ENCODE data around the gene QRFP.

QRFP gene

DNA sequence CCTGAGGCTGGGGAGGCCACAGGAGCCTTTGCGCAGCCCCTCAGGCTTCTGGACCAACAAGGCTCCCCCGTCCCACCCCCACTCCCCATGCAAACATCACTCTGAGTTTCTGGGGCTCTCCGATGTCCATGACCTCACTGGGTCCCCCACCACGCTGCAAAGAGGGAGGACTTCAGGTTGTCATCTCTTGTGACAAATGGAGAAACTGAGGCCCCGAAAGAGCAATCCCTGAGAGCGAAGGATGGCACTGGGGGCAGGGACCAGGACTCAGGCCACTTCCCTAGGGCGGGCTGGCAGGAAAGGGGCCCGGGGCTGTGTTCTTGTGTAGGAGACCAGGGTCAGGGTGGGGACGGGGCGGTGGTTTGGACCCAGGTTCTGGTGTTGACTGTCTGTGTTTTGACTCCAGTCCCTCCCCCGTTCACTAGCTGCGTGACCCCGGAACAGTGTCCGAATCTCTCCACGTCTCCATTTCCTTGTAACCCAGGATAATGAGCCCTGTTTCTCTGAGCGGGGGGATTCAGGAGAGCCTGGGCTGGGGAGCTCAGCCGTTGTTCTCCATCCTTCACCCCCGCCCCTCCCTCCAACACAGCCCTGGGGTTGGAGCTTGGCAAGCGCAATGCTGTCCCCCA lies 28.6 kb upstream of the QRFP start:
- no peaks in the 10 kb centered on the region for H3K9me3 ChIP-seq (ENCODE audit: control insufficient read depth, low read length)
- no peak overlapping the region for H3K27ac ChIP-seq (ENCODE audit: insufficient read depth, low read depth, low read length, poor library complexity, severe bottlenecking)
- H3K36me3 ChIP-seq (ENCODE audit: control insufficient read depth, insufficient read depth, low read length): no peaks in the 10 kb centered on the region
- H3K27me3 ChIP-seq (ENCODE audit: control insufficient read depth, insufficient read depth, low read length, poor library complexity, severe bottlenecking): peaks cover 5% of the 10 kb centered on the region
- H3K4me3 ChIP-seq (ENCODE audit: insufficient read depth, low read depth, low read length): no peak overlapping the region
- H3K4me1 ChIP-seq (ENCODE audit: control insufficient read depth, insufficient read depth, low read length): peaks cover 25% of the 10 kb centered on the region
- WGBS, 2 experiments: 90 to 92% methylated on average over 19 of the region's 19 CpGs

DNA sequence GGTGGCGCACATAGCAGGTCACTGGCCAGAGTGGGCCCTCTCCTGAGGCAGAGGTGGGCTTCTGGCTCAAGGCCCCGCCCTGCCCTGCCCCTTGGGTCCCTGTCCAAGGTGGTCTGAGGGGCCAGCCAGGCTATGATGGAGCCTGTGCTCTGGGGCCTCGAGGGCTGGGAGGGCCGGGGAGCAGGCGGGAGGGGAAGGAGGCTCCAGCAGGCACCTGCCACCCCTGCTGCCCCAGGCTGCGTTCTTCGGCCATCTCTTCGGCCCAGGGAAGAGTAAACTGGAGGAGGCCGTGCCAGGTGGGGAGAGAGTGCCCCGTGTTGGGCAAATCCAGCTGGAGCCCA lies 27.8 kb upstream of the QRFP start:
- Histone ChIP-seq H3K27me3 (ENCODE audit: control insufficient read depth, insufficient read depth, low read length, poor library complexity, severe bottlenecking) (peaks cover 5% of the 10 kb centered on the region), H3K9me3 (ENCODE audit: control insufficient read depth, low read length) (no peaks in the 10 kb centered on the region), H3K4me1 (ENCODE audit: control insufficient read depth, insufficient read depth, low read length) (peaks cover 33% of the 10 kb centered on the region), H3K27ac (ENCODE audit: insufficient read depth, low read depth, low read length, poor library complexity, severe bottlenecking) (no peak overlapping the region), H3K4me3 (ENCODE audit: insufficient read depth, low read depth, low read length) (no peak overlapping the region), H3K36me3 (ENCODE audit: control insufficient read depth, insufficient read depth, low read length) (no peaks in the 10 kb centered on the region)
- 86% methylated on average over 10 of the region's 10 CpGs for WGBS, 2 experiments

DNA sequence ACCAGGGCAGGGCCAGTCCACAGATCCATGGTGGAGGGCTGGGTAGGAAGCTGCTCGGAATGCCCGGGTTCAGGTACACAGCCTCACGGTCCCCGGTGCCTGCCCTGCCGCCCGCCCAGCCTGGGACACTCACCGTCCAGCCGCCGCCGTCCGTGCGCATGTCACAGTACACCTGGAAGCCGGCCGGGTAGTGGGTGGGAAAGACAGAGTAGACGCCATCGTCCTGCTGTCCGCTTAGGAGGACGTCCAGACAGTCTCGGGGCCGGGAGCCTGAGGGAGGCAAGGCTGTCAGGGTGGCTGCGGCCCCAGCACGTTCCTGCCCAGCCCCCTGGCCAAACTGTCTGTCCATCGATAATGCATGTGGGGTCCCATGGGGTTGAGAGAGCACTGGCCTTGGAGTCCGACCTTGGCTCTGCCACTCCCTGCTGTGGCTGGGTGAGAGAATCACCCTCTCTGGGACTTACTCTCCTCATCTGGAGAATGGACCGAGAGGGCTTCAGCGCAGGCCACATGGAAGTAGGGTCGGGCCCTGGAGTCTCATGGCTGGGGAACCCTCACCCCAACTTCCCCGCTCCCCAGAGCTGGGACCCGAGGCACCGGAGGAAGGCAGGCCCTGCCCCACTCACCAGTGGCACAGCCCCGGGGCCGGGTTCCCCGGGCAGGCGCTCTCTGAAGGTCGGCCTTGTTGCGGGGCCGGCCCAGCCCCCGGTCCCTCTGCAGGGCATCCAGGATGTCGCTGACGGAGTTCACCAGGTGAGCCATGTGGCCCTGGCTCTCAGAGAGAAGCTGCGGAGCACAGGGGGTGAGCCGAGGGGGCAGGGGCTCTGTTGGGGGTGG lies 27.2 kb upstream of the QRFP start:
- H3K27me3 ChIP-seq (ENCODE audit: control insufficient read depth, insufficient read depth, low read length, poor library complexity, severe bottlenecking): peaks cover 5% of the 10 kb centered on the region
- H3K9me3 ChIP-seq (ENCODE audit: control insufficient read depth, low read length): no peaks in the 10 kb centered on the region
- H3K4me3 ChIP-seq (ENCODE audit: insufficient read depth, low read depth, low read length): no peak overlapping the region
- H3K36me3 ChIP-seq (ENCODE audit: control insufficient read depth, insufficient read depth, low read length): no peaks in the 10 kb centered on the region
- no peak overlapping the region for H3K27ac ChIP-seq (ENCODE audit: insufficient read depth, low read depth, low read length, poor library complexity, severe bottlenecking)
- 89 to 91% methylated on average over 42 of the region's 42 CpGs for WGBS, 2 experiments
- peaks cover 33% of the 10 kb centered on the region for H3K4me1 ChIP-seq (ENCODE audit: control insufficient read depth, insufficient read depth, low read length)

DNA sequence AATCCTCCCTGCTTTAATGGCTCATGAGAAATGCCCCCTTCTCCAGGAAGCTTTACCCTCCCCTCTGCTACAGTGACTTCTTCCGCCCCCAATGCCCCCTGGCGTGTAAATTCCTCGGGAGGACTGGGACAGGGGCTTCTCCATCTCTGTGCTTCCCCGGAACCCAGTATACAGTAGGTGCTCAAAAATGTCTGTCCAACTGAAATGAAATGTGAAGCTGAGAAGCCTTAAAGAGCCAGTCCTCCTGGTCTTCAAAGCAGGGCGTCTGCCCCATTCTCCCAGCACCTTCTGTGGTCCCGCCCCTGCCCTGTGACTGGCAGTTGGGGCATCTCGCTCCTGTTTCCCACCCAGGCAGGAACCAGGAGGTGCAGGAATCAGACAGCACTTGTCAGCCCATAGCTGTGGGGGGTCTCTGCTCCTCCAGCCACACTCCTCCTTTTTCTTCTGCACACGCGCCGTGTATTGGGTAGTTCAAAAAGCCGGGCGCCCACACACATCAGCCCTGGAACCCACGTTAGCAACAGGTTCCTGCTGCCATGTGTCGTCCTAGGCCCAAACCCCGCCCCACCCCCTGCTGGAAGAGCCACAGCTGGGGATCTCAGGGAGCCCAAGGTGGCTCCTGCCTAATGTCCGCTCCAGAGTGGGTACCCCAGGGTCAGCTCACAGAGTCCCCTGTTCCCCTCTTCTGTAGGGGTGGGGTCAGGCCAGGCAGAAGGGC lies 26.4 kb upstream of the QRFP start:
- no peak overlapping the region for H3K27ac ChIP-seq (ENCODE audit: insufficient read depth, low read depth, low read length, poor library complexity, severe bottlenecking)
- H3K4me1 ChIP-seq (ENCODE audit: control insufficient read depth, insufficient read depth, low read length): peaks cover 33% of the 10 kb centered on the region
- H3K4me3 ChIP-seq (ENCODE audit: insufficient read depth, low read depth, low read length): no peak overlapping the region

DNA sequence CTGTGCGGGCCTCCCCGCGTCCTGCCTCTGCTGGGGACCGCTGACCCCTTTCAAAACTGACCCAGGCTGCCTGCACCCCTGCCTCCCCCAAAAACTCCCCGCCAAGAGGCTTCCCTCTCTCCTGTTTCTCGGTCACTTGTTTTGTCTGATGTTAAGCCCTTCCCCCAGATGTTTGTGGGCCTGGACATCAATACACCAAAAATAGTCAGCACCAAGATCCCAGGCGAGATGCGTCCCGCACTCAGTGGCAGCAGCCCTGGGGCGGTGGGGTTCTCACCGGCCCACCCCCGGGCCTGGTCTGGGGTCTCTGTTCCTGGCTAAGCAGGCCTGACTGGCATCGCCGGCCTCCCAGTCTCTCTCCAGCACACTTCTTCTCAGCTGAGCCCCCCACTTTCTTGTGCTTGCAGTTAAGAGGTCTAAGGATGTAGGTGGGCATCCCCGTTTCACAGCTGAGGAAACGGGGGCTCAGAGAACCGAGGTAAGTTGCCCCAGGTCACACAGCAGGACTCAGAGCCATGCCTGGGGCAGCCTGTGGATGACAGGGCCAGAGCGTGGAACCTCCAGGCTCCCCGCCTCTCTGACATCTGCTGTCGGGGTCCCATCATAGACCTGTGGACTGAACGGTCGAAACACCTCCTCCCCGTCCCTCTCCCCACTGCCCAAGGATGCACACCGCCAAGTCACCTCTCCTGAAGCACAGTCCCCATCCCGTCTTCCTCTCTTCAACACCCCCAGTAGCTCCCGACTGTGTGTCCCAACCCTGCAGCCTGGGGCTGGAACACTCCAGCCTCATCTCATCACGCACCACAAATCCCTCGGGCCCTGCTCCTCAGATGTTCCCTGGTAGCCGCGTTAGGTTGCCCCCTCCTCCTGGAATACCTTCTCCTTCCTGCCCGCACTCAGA lies 25.6 kb upstream of the QRFP start:
- H3K4me3 ChIP-seq (ENCODE audit: insufficient read depth, low read depth, low read length): no peak overlapping the region
- WGBS, 2 experiments: 87 to 90% methylated on average over 31 of the region's 31 CpGs
- peaks cover 5% of the 10 kb centered on the region for H3K27me3 ChIP-seq (ENCODE audit: control insufficient read depth, insufficient read depth, low read length, poor library complexity, severe bottlenecking)
- peaks cover 33% of the 10 kb centered on the region for H3K4me1 ChIP-seq (ENCODE audit: control insufficient read depth, insufficient read depth, low read length)
- no peaks in the 10 kb centered on the region for H3K9me3 ChIP-seq (ENCODE audit: control insufficient read depth, low read length)
- no peak overlapping the region for H3K27ac ChIP-seq (ENCODE audit: insufficient read depth, low read depth, low read length, poor library complexity, severe bottlenecking)
- no peaks in the 10 kb centered on the region for H3K36me3 ChIP-seq (ENCODE audit: control insufficient read depth, insufficient read depth, low read length)

More for the DNA sequence above, 26.4 kb upstream of the QRFP start:
- Histone ChIP-seq H3K9me3 (ENCODE audit: control insufficient read depth, low read length) (no peaks in the 10 kb centered on the region), H3K27me3 (ENCODE audit: control insufficient read depth, insufficient read depth, low read length, poor library complexity, severe bottlenecking) (peaks cover 5% of the 10 kb centered on the region), H3K36me3 (ENCODE audit: control insufficient read depth, insufficient read depth, low read length) (no peaks in the 10 kb centered on the region)
- WGBS, 2 experiments: 78% methylated on average over 16 of the region's 16 CpGs

DNA sequence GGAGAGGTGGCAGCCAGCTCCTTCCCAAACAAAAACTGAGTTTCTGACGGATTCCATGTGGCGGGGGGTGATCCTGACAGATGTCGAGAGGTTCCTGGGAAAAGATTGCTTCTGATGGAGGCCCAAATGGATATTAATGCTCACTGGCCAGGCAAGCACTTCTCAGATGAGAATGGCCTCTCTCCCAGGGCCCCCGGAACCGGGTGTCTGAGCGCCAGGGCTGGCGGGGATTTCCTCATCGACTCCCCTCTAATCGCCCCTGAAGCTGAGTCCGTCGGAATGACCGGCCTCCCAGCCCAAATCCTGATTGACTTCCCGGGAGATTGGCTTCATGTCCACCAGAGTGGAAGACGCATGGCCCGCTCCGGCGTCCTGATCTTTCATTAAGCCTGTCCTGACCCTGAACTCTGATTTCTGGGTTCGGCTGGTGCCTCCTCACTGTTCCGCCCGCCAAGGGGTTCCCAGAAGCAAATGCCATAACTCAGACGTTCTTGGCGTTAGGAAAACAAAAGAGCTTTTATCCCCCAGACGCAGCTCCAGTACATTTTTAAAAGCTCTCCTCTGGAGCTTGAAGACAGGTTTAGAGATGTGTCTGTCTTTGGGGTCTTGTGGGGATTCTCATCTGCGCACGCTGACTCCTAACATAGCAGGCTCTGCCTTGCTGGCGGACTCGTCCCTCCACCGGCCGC lies 24.8 kb upstream of the QRFP start:
- 79 to 83% methylated on average over 29 of the region's 29 CpGs for WGBS, 2 experiments
- H3K4me1 ChIP-seq (ENCODE audit: control insufficient read depth, insufficient read depth, low read length): peaks cover 33% of the 10 kb centered on the region
- no peaks in the 10 kb centered on the region for H3K9me3 ChIP-seq (ENCODE audit: control insufficient read depth, low read length)
- H3K27ac ChIP-seq (ENCODE audit: insufficient read depth, low read depth, low read length, poor library complexity, severe bottlenecking): no peak overlapping the region
- H3K36me3 ChIP-seq (ENCODE audit: control insufficient read depth, insufficient read depth, low read length): no peaks in the 10 kb centered on the region
- peaks cover 5% of the 10 kb centered on the region for H3K27me3 ChIP-seq (ENCODE audit: control insufficient read depth, insufficient read depth, low read length, poor library complexity, severe bottlenecking)
- no peak overlapping the region for H3K4me3 ChIP-seq (ENCODE audit: insufficient read depth, low read depth, low read length)

DNA sequence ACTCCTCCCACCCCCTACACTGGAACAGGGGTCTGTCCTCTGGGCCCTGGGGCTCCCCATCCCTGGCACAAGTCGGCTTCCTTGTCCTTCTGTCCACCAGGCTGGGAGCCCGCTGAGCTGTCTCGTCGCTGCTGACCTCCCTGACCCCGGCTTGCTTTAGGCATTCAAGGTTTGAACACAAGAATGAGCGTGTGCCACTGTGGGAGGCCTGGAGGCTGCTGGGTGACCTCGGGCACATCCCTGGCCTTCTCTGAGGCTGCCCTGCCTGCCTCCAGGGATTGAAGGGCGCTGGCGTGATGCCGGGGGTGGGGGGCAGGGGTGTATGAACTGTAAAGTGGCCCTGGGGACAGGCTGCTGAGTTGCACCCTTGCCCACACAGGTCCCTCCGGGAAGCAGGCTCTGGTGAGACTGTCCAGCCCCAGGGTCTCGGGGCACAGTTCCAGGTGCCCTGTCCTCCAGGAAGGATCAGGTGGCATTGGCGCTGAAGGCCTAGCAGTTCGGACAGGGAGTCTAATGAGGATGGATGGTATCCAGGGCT lies 24.2 kb upstream of the QRFP start:
- 59 to 61% methylated on average over 14 of the region's 14 CpGs for WGBS, 2 experiments
- H3K27ac ChIP-seq (ENCODE audit: insufficient read depth, low read depth, low read length, poor library complexity, severe bottlenecking): no peak overlapping the region

DNA sequence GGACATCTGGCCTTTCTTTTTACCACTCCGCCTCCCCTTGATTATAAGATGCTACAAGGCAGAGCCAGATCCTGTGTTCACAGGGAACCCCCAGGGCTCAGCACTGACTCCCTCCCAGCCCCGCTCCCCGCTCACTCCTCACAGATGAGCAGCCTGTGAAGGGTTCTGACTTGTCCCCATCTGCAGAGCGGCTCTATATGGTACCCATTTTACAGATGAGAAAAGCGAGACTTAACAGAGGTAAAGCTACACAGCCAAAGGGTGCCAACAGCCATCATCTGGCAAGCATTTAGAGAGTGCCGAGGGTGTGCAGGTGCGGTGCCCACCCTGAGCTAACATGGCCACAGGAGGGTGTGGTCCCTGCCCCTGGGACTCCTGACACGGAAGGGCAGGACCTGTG lies 23.6 kb upstream of the QRFP start:
- H3K27me3 ChIP-seq (ENCODE audit: control insufficient read depth, insufficient read depth, low read length, poor library complexity, severe bottlenecking): peaks cover 5% of the 10 kb centered on the region
- no peaks in the 10 kb centered on the region for H3K36me3 ChIP-seq (ENCODE audit: control insufficient read depth, insufficient read depth, low read length)
- no peak overlapping the region for H3K27ac ChIP-seq (ENCODE audit: insufficient read depth, low read depth, low read length, poor library complexity, severe bottlenecking)
- peaks cover 33% of the 10 kb centered on the region for H3K4me1 ChIP-seq (ENCODE audit: control insufficient read depth, insufficient read depth, low read length)
- WGBS, 2 experiments: 90 to 92% methylated on average over 8 of the region's 8 CpGs
- no peaks in the 10 kb centered on the region for H3K9me3 ChIP-seq (ENCODE audit: control insufficient read depth, low read length)
- no peak overlapping the region for H3K4me3 ChIP-seq (ENCODE audit: insufficient read depth, low read depth, low read length)

More for the DNA sequence above, 24.2 kb upstream of the QRFP start:
- H3K9me3 ChIP-seq (ENCODE audit: control insufficient read depth, low read length): no peaks in the 10 kb centered on the region
- H3K4me3 ChIP-seq (ENCODE audit: insufficient read depth, low read depth, low read length): no peak overlapping the region
- peaks cover 33% of the 10 kb centered on the region for H3K4me1 ChIP-seq (ENCODE audit: control insufficient read depth, insufficient read depth, low read length)
- peaks cover 5% of the 10 kb centered on the region for H3K27me3 ChIP-seq (ENCODE audit: control insufficient read depth, insufficient read depth, low read length, poor library complexity, severe bottlenecking)
- no peaks in the 10 kb centered on the region for H3K36me3 ChIP-seq (ENCODE audit: control insufficient read depth, insufficient read depth, low read length)

DNA sequence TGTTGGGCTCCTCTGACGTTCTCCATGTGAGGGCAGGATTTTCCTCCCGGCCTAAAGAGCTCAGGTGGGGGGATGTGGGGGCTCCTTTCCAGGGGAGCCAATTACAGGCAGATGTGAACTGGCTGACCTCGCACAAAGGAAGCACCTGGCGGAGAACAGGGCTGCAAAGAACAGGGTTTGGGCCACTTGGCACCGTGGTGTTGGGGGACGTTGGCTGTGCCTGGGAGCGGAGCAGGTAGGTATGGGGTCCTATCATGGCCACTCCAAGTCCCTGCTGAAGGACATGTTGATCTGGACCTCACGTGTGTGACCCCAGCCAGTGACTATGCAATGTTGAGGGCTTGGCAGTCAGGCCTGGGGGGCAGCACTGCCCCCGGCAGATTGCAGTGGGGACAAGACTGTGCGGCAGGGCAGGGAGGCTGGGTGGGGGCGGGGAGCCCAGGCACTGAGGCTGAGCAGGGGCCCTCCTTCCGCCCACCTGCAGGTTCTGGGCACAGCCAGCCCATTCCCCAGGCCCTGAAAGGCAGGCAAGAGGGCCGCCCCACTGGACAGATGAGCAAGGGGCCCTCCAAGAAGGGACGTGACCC lies 23.0 kb upstream of the QRFP start:
- H3K27me3 ChIP-seq (ENCODE audit: control insufficient read depth, insufficient read depth, low read length, poor library complexity, severe bottlenecking): peaks cover 5% of the 10 kb centered on the region

More for the DNA sequence above, 23.0 kb upstream of the QRFP start:
- Histone ChIP-seq H3K4me1 (ENCODE audit: control insufficient read depth, insufficient read depth, low read length) (peaks cover 33% of the 10 kb centered on the region), H3K27ac (ENCODE audit: insufficient read depth, low read depth, low read length, poor library complexity, severe bottlenecking) (no peak overlapping the region), H3K4me3 (ENCODE audit: insufficient read depth, low read depth, low read length) (no peak overlapping the region), H3K36me3 (ENCODE audit: control insufficient read depth, insufficient read depth, low read length) (no peaks in the 10 kb centered on the region), H3K9me3 (ENCODE audit: control insufficient read depth, low read length) (no peaks in the 10 kb centered on the region)
- 88 to 89% methylated on average over 14 of the region's 14 CpGs for WGBS, 2 experiments
